Fibroblast of mammary gland (primary cell): Measurements from ENCODE around the gene CHD2.

Experiments used
- DNase-seq: peaks from one replicate; pipeline ENCODE4 v3.0.0-alpha.2; 2010; ENCODE audit warnings: low read depth
- H3K4me3 ChIP-seq: 2 replicates; pipeline ENCODE4 v1.5.1; 2011; ENCODE audit warnings: low read depth, mild to moderate bottlenecking, low read length, moderate library complexity; ENCODE audit not compliant: control insufficient read depth
- CTCF ChIP-seq: conservative IDR thresholded peaks from 2 replicates; pipeline ENCODE4 v1.5.1; 2011; ENCODE audit warnings: low read depth, low read length, inconsistent platforms; ENCODE audit not compliant: control insufficient read depth, insufficient read depth

The CHD2 gene

DNA sequence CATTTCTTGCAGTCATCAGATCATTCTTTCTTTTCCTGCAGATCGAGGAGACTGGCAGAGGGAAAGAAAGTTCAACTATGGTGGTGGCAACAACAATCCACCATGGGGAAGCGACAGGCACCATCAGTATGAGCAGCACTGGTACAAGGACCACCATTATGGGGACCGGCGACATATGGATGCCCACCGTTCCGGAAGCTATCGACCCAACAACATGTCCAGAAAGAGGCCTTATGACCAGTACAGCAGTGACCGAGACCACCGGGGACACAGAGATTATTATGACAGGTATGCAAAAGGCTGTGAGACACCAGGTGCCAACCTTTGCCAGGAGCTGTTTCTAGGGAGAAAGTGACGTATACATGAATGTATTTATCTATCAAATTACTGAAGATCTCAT lies 119.8 kb downstream of the CHD2 start:
- DNase-seq, result no peak
- TF ChIP-seq CTCF, result no peak
- no peak overlapping the region for H3K4me3 ChIP-seq

GRCh38 chr15:93020976-93021772 lies 121.0 kb downstream of the CHD2 start:
- no peak for TF ChIP-seq CTCF
- no peak for DNase-seq
- H3K4me3 ChIP-seq, result no peak overlapping the region

DNA sequence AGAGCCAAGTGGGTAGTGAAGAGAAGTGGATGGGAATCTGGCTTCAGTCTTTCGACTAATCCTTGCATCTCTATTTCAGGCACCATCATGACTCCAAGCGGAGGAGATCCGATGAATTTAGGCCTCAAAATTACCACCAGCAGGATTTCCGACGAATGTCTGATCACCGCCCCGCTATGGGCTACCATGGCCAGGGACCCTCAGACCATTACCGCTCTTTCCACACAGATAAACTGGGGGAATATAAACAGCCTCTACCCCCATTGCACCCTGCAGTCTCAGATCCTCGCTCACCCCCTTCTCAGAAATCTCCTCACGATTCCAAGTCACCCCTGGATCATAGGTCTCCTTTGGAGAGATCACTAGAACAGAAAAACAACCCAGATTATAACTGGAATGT lies 124.2 kb downstream of the CHD2 start:
- TF ChIP-seq CTCF, result no peak
- no peak overlapping the region for H3K4me3 ChIP-seq

DNA sequence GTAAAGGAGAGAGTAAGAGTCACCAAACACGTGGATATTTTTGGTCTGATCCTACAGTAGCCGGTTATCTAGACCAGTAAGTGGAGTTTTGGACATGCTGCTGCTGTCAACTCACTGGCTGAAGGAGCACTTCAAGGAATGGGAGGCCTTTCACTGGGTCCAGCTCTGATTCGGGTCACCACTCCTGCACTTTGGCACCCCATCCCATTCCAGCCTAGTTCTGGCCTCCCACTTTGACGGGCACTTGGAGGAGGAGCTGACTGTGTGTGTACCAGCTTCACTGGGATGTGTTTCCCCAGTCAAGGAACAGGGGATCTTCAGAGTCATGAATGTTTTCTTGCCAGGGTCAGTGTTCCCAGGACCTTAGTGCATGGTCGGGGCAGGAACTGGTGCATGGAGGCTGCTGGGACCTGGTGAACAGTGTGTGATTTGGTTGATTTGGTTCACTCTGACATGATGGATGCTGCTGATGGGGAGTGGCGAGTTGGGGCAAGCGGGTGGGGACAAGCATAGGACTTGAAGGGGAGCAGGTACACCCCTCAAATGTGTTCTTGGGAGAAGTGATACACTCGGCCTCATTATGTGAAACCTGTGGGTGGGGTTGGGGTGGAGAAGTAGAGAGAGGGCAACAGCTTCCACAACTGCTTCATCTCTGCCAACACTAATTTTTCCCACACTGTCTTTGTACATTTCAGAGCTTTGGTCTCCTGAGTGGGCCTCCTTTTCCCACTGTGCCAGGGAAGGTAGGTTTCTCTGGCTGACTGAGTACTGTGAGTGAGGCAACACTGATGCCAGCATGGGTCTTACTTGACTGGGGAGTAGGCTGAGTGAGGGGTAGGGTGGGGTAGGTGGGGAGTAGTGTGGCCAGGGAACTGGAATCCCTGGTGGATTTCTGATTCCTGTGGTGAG lies 124.8 kb downstream of the CHD2 start:
- no peak for DNase-seq
- no peak for TF ChIP-seq CTCF
- no peak overlapping the region for H3K4me3 ChIP-seq

More for the DNA sequence above, 124.2 kb downstream of the CHD2 start:
- DNase-seq, result no peak

DNA sequence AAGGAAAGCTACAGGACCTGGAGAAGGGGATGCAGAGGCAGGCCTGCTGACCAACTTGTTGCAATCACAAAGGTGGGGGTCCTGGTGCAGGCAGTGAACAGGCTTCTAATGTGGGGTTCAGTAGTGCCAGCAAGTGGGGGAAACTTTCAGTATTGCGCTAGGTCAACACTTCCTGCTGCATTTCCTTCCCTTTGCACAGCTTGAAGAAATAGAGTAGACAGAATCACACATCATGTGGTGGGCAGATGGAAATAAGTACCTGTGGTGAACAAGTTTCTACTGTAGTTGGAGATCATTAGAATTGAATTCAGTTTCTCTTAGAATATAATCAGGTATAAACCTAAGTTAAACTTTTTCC lies 125.5 kb downstream of the CHD2 start:
- no peak overlapping the region for H3K4me3 ChIP-seq
- no peak for DNase-seq
- no peak for TF ChIP-seq CTCF

DNA sequence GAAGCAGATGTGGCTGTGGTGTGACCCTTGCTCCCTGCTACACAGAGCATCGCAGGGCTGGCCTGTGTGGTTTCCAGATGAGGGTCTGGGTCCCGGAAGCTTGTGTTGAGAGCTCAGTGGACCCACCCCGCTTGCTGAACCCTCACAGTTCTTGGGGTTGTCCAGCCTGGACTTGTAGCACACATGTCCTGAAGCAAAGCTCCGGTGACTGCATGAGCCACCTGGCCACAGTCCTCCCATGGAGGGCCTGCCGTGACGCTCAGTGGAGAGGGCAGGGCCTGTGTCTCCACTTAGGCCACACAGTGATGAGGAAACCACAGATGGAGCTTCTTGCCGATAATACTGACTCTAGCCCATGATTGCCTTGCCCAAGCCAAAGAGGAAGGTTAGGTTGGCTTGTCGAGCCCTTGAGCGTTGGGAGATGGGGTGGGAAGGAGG lies 126.3 kb downstream of the CHD2 start:
- TF ChIP-seq CTCF, result no peak
- DNase-seq, result no peak
- H3K4me3 ChIP-seq, result no peak overlapping the region
